GM18861 (cell line): ENCODE data around the gene NPTX2.

Experiments
- ATAC-seq: cut with Tn5 transposase; IDR thresholded peaks from one replicate; pipeline ENCODE4 v1.9.1; 2021; ENCODE audit not compliant: unreplicated experiment

Gene NPTX2

DNA sequence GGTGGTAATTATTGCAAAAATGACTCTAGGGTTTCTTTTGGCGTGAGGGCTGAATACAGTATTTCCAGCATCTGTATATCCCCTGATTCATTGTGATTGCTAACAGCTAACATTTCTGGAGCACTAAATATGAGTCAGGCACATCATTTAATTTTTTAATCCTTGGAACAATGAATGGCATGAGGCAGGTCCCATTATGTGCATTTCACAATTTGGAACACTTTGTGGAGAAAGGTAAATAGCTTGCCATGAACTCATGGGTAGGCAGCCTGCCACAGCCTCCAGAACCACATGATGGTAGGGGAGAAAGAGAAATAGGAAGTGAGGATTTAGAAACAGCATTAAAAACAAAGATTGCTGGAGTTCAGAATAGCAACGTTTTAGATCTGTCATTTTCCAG is 1.7 kb downstream of the NPTX2 start:
- ATAC-seq, result no peak

DNA sequence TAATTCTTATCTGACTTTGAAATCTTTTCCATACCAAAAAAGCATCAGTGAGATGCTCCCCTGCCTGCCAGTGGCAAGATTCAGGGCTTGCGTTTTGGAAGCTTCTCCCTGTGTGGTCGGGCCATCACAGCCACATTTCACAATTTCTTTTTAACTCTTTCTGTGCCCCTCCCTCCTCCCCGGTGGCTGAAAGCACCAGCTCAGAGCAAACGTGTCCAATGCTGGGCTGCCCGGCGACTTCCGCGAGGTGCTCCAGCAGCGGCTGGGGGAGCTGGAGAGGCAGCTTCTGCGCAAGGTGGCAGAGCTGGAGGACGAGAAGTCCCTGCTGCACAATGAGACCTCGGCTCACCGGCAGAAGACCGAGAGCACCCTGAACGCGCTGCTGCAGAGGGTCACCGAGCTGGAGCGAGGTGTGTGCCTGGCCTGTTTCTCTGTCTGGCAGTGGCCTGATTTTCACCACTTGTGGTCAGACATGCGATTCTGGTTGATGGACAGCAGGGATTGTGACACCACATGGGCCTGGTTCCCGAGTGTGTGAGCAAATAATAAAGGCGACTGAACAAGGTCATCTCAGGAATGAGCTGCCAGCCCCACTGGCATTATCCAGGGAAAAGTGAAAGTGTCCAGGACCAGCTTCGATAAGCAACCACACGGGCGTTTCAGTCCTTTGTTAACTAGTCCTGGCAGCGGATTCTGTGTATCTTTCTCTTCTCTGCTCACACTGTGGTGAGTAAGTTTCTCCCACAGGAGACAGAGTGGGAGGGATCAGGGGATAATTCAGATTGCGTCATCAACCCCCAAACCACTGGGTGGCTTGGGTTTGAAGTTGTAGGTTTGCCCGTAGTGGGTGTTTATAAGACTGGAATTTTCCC is 2.6 kb downstream of the NPTX2 start:
- ATAC-seq, result no peak

DNA sequence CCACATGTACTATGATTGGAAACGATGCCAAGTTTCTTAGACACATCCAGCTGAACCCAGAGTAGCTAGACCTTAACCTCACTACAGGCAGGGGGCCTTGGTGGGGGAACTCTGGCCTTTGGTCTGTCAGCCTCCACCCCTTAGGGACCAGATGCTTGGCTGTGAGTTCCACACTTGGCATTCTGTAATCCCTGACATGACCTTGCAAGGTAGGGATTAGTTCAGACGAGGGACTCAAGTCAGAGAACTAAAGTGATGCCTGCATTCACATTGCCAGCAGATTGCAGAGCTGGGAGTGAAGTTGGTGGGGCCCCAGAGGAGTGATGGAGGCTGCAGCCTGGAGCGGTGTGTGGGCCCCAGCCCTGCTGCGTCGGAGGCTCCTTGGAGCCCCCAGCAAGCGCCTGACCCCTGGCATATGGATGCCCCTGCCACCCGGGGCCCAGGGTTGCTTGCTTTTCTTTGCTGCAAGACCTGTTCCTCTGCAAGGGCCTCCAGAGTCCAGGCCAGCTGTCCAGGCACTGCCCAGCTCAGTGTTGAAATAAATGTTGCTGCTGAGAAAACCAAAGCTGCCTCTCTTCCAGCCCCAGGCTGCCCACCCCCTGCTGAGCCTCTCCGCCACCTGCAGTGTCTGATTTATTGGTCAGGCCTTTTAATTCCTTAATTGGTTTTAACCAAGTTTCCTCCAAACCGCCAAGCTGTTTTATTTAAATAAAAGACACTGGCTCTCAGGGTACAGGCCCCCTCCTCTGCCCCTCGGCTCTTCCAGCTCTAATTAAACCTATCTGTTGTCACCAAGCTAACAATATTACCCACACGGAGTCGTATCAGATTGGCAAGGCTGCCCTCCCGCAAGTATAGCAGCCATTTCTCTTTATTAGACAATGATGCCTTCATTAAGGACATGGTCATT is 4.7 kb downstream of the NPTX2 start:
- ATAC-seq, result no peak

DNA sequence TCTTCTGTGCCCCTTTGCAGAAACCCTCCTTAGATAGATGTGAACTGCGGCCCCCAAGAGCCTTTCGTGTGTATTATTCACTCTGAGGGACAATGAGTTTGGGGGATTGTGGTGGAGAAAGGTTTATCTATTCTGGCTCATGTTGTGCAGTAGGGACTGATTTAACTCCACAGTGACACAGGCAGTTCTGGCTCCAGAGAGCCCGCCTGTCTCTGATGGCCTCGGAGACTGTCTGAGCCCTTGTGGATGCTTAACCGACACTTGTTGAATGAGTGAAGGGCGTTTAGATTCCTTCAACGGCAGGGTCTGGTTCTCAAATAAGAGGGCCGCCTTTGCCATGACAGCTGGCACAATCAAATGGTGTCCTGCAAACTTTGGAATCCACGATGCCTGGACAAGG is 5.8 kb downstream of the NPTX2 start:
- no peak for ATAC-seq

DNA sequence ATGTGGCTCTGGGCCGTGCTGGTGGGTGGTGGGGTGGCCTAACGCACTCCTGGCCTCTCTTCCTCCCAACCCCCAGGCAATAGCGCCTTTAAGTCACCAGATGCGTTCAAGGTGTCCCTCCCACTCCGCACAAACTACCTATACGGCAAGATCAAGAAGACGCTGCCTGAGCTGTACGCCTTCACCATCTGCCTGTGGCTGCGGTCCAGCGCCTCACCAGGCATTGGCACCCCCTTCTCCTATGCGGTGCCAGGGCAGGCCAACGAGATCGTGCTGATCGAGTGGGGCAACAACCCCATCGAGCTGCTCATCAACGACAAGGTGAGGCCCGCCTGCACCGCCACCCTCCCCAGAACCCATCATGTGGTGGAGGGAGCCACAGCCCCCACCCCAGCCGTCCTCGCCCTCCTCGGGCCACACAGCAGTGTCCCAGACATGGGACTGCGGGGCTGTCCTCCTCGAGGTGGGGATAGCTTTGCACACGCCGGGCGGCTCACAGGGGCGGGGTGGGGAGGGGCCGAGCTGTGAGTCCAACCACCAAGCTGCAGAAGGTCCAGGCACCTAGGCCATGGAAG is 7.8 kb downstream of the NPTX2 start:
- no peak for ATAC-seq

- no peak for ATAC-seq
Observed at GRCh38 chr7:98626460-98627412, 9.7 kb downstream of the NPTX2 start.

- ATAC-seq, result no peak
Observed at GRCh38 chr7:98627413-98627790, 10.3 kb downstream of the NPTX2 start.

- ATAC-seq, result no peak
Observed at GRCh38 chr7:98628418-98628817, 11.3 kb downstream of the NPTX2 start.

DNA sequence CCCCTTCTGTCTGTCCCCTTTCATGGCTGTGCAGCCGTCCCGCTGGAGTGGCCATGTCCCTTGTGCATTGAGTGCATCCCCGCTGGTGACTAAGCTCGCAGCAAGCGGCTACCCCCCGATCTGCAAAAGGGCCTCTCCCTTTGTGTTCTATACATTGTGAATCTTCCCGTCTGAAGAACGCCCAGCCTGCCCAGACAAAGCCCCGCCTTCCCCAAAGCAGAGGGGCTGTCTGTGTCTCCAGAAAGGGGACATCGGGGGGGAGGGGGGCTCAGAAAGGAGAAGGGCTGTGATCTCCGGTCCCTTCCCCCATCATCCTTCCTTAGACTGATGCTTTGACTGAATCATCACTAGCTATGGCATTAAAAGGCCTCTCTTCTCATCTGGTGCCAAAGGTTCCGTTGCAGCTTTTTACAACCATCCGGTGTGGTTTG is 11.9 kb downstream of the NPTX2 start:
- no peak for ATAC-seq

- no peak for ATAC-seq
Observed at GRCh38 chr7:98630149-98630548, 13.1 kb downstream of the NPTX2 start.

- ATAC-seq, result no peak
Observed at GRCh38 chr7:98630770-98631169, 13.7 kb downstream of the NPTX2 start.

DNA sequence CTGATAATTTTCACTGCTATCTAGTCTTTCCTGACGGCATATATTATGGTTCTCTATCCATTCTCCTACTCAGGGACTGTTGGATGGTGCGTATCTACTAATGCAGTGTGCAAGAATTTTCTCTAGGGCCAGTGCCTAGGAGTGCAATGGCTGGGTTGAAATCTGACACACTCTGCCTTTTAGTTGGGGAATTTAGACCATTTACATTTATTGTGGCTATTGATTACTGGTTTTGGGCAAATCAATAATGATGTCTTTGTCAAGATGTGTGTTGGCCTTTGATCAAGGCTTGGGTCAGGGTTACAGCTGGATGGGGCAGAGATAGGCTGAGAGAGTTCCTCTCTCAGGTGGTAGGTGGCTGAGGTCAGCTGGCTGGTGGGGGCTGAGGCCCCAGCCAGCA is 21.8 kb downstream of the NPTX2 start:
- ATAC-seq, result no peak

DNA sequence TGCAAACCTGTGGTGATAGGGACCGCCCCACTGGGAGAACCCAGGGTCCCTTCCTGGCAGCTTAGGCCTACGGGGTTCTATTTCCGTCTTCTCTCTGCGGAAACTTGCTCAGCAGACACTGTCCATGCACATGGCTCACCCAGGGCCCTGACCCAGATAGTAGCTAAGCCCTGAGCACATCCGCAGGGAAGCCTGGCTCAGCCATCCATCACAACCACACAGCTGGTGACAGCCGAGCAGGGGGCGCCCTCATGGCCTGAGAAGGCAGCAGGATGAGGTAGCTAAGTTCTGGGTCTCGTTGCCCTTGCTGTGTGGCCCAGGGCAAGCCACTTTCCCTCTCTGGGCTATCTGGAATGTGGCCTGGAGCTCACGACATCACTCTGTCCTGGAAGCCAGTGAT is 23.3 kb downstream of the NPTX2 start:
- ATAC-seq, result no peak

DNA sequence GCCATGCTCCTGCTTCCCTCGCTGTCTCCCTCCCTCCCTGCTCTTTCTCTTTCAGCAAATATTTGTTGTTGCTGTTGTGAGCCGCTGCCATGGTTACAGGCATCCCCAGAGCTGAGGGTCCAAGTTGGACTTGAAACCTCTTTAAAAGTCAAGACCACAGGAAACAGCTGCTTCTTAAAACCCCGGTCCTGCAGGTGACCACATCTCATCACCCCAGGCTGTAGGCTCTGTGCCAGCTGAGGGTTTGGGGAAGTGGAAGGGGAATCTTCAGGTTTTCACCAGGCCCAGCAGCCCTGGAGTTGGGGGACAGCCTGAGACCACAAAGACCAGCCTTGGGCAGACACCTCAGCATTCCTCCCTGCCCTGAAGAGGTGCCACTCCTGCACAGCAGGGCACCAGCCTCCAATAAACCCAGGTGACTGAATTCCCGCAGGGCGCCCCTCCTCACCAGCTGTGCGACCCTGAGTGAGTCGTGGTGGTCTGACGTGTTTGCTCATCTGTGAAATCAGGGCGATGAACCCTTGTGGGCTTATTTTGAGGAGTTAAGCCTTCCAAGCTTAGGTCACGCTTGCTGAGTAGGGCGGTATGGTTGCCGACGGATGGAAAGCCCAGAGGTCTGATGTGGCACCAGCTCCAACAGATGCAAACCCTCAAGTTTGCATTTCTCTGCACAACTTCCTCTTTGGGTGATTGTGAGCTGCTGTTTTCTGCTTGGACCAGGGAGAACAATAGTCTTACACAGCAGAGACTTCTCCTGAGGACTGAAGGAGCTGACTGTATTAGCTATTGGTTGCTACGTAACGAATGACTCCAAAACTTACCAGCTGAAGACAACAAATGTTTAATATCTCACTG is 24.8 kb downstream of the NPTX2 start:
- ATAC-seq, result peak; percentile 81

DNA sequence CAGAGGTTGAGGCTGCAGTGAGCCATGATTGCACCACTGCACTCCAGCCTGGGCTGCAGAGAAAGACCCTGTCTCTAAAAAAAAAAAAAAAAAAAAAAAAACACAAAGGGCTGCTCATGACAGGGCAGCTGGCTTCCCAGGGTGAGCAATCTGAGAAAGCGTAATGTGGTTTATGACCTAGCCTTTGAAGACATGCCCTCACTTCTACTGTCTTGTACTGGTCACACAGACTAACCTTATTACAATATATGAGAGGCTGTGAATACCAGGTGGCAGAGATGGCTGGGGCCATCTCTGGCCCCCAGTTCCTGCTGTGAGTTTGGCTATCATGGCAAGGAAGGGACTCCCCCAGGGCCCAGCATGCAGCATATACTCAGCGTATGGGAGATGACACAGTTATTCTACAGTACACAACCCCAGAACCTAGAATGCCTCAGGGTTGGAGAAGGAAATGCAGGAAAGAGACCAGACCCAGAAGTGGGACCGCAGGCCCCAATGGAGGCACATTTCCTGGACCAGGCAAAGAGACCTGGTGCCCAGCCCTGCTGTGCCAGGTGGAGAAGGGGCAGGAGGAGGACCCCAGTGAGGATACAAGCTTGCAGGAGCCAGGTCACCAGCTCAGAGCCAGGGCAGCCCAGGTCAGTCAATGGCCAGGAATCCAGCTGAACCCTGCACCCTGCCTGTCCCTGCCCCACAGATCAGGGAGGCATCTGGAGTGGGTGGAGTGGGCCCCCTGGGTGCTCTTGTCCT is 26.3 kb downstream of the NPTX2 start:
- no peak for ATAC-seq

GRCh38 chr7:98646465-98646864 is 29.4 kb downstream of the NPTX2 start:
- ATAC-seq, result no peak

- no peak for ATAC-seq
Observed at GRCh38 chr7:98647326-98647725, 30.2 kb downstream of the NPTX2 start.

- ATAC-seq, result no peak
Observed at GRCh38 chr7:98651760-98652159, 34.7 kb downstream of the NPTX2 start.
